K562 (cell line): ENCODE results near the gene USP48. TPM values are rescaled to one million over a fixed set of nuclear protein-coding genes. Genes with fewer than 3 reads are reported as not detected.

ENCODE experiments used
- AFF1 ChIP-seq, 2 experiments: fragments of 450-650 bp; IDR thresholded peaks; 2 replicates each; pipeline ENCODE4 v1.6.1; 2018; ENCODE audit warnings: mild to moderate bottlenecking in 2 of 2, low read depth in 1 of 2; ENCODE audit not compliant: partially characterized antibody in 2 of 2
- CEBPG ChIP-seq, 3 experiments: fragments of 200-800 bp in 1 of 3; sonication (Bioruptor generic) in 1 of 3; sonication (generic) in 1 of 3; formaldehyde crosslinking in 1 of 3; IDR thresholded peaks in 2 of 3; conservative IDR thresholded peaks in 1 of 3; 2 replicates each; pipeline versions ENCODE4 v1.6.1 to v1.8.0; 2016 to 2022; ENCODE audit warnings: missing compliant biosample characterization in 2 of 3, missing genetic modification characterization in 2 of 3, mild to moderate bottlenecking in 1 of 3, missing genetic modification reagents in 1 of 3
- FOS ChIP-seq: IDR thresholded peaks from 3 replicates; pipeline ENCODE4 v1.6.1; 2011; ENCODE audit not compliant: insufficient read length; ENCODE audit errors: extremely low read depth
- RBM22 ChIP-seq: fragments of 200-400 bp; formaldehyde crosslinking; IDR thresholded peaks from 2 replicates; pipeline ENCODE4 v1.6.1; 2018; ENCODE audit warnings: low read length, low read depth; ENCODE audit not compliant: poor library complexity, severe bottlenecking
- RERE ChIP-seq: sonication (generic); formaldehyde crosslinking; IDR thresholded peaks from 2 replicates; pipeline ENCODE4 v1.8.0; 2023; ENCODE audit warnings: missing genetic modification reagents, mild to moderate bottlenecking, borderline replicate concordance
- TAF1 ChIP-seq: IDR thresholded peaks from 2 replicates; pipeline ENCODE4 v1.6.1; 2011; ENCODE audit warnings: mild to moderate bottlenecking, low read length, moderate library complexity; ENCODE audit not compliant: insufficient read depth, control insufficient read depth, severe bottlenecking; ENCODE audit errors: extremely low read depth
- USF1 ChIP-seq: sonication (generic); formaldehyde crosslinking; IDR thresholded peaks from 2 replicates; pipeline ENCODE4 v1.9.0; 2022; ENCODE audit warnings: mild to moderate bottlenecking, missing genetic modification reagents
- ZBTB17 ChIP-seq: fragments of 450-650 bp; formaldehyde crosslinking; IDR thresholded peaks from 2 replicates; pipeline ENCODE4 v1.4.0; 2020; ENCODE audit warnings: mild to moderate bottlenecking
- ZBTB34 ChIP-seq: fragments of 250-450 bp; sonication (Bioruptor Pico); IDR thresholded peaks from 2 replicates; pipeline ENCODE4 v1.8.0; 2021; ENCODE audit warnings: mild to moderate bottlenecking, moderate library complexity
- ZNF384 ChIP-seq: IDR thresholded peaks from 2 replicates; pipeline ENCODE4 v1.6.1; 2012; ENCODE audit warnings: low read depth, low read length, improper control_type of control experiment
- ZNF395 ChIP-seq: fragments of 200-800 bp; sonication (Bioruptor generic); IDR thresholded peaks from 2 replicates; pipeline ENCODE4 v1.6.1; 2017; ENCODE audit warnings: missing genetic modification characterization, missing compliant biosample characterization
- ZNF551 ChIP-seq: fragments of 250-450 bp; sonication (Bioruptor Pico); IDR thresholded peaks from 2 replicates; pipeline ENCODE4 v1.5.0; 2021; ENCODE audit warnings: mild to moderate bottlenecking, moderate library complexity
- polyA plus RNA-seq, 8 experiments: library from polyadenylated mRNA; depleted of rRNA in 4 of 8; stranded (reverse) in 5 of 8; unstranded in 3 of 8; fragments of >200 nt; fragmentation: Nextera tagmentation in 2 of 8; fragmentation: Illumina TruSeq in 1 of 8; extraction: Ambion mirVana in 2 of 8; extraction: Trizol in 1 of 8; gene quantifications; 2 replicates each; pipeline versions ENCODE4 v1.2.1 to v1.2.3, GENCODE V29; 2011 to 2014; ENCODE audit warnings: inconsistent platforms in 1 of 8, missing spikeins in 1 of 8
- total RNA-seq, 7 experiments: library from RNA; depleted of rRNA in 6 of 7; stranded (reverse); fragments of >200 nt in 6 of 7; fragmentation: Illumina TruSeq in 2 of 7; extraction: Trizol in 2 of 7; gene quantifications; 2 replicates each; pipeline versions ENCODE4 v1.2.1 to v1.2.3, GENCODE V29; 2011 to 2021; ENCODE audit warnings: low replicate concordance in 1 of 7

The USP48 gene
- total and polyA plus RNA-seq, 9 of the 15 experiments (the other 6 are each of a cell fraction or from before 2014, with no cell fraction given): 23.3 to 123 (median 106) TPM

GRCh38 chr1:21782349-21782867 lies 541 bp downstream of the USP48 start (continued):
- no peak for TF ChIP-seq ZBTB17 (CRISPR knock-in tag)
- TF ChIP-seq ZNF551: no peak
- TF ChIP-seq TAF1: no peak
- TF ChIP-seq ZBTB34 (CRISPR knock-in tag): no peak
- TF ChIP-seq FOS: no peak
- TF ChIP-seq ZNF384: peak; percentile 74
- peak; percentile 22 for TF ChIP-seq RBM22
- peak; percentile 45; the same call in 1 of the 2 replicates for TF ChIP-seq USF1 (CRISPR knock-in tag)
- peak in 1 of 2 experiments; percentile 63 for TF ChIP-seq AFF1 (IDR thresholded peaks at IDR 0.05; ENCODE audit: low read depth in 1 of 2, partially characterized antibody in 2 of 2)
- peak; percentile 25; the same call in 1 of the 2 replicates for TF ChIP-seq CEBPG (CRISPR knock-in tag; IDR thresholded peaks at IDR 0.05)
- TF ChIP-seq CEBPG (tag; conservative IDR thresholded peaks at IDR 0.05 in 1 of 2, IDR thresholded peaks at IDR 0.05 in 1 of 2): no peak
- TF ChIP-seq ZNF395 (CRISPR knock-in tag): no peak; the same call in none of the 2 replicates
- peak; percentile 94; the same call in 1 of the 2 replicates for TF ChIP-seq RERE
